ENCODE data around the gene P3R3URF.
A peak's percentile ranks its signal among the peaks of the same experiment; 100 is the strongest.

DNA sequence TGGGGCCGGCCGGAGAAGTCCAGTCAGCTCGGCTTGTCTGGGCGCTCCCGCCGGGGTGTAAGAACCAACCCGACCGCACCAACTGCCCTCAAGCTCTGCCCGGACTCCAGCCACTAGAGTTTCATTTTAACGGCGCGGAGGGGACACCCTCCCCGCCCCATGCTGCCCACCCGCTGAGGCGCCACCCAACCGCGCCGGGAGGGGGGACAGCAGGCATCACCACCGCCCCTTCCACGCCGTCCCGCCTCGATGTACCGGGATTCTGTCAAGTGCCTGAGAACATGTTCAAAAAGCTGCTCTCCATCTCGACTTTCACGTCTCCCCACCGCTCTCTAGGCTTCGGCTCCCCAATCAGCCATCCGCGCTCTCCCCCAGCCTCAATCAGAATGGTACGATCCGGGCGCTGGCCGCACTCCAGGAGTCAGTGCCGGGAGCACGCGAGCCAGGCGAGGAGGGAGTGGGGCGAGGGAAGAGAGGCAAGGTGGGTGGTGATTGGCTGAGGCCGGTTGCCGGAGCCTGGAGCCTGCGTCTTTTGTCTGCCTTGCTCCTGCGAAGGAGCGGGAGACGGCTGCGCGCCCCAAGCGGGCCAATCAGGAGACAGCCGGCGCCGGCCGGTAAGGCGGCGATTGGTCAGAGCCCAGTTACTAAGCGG lies 43.6 kb downstream of the P3R3URF start, which contains the start of gene PIK3R3:
- TF ChIP-seq POLR2A (IDR thresholded peaks at IDR 0.05; ENCODE audit: low read length) = peak; percentile 62
- no peak for TF ChIP-seq GATA1 (IDR thresholded peaks at IDR 0.05; ENCODE audit: low read depth, low read length)

Measured in erythroblast (primary cell).